PC-9 (cell line): Measurements from ENCODE around the gene ARHGAP22. TPM values are rescaled to one million over a fixed set of nuclear protein-coding genes. Genes with fewer than 3 reads are reported as not detected.

Experiments used
- BruUV-seq: library from RNA; stranded (reverse); fragments of 400-500 nt; replicated peaks from 2 replicates; lab custom pipeline; 2021; lab: Mats Ljungman, UMichigan
- CTCF ChIA-PET: fragments of 300-600 bp; sonication (Branson Sonifier 250); formaldehyde crosslinking; loops from one replicate; lab custom pipeline; 2022; ENCODE audit warnings: antibody characterized with exemption; lab: Charles Lee
- POLR2A ChIA-PET: fragments of 300-600 bp; sonication (Branson Sonifier 250); formaldehyde crosslinking; loops from one replicate; lab custom pipeline; 2022; ENCODE audit warnings: antibody characterized with exemption; ENCODE audit not compliant: unreplicated experiment; lab: Charles Lee
- DNase-seq, 2 experiments: peaks; one replicate each; pipeline versions ENCODE4 v3.0.0 to v3.0.0-alpha.2; 2015 to 2022; ENCODE audit warnings: mixed read lengths in 1 of 2
- H2AFZ ChIP-seq: fragments of 200-600 bp; sonication (generic); 2 replicates; pipeline ENCODE4 v1.8.1; 2017; ENCODE audit warnings: antibody characterized with exemption
- H3F3A ChIP-seq: fragments of 200-600 bp; sonication (generic); 2 replicates; pipeline ENCODE4 v1.8.1; 2017; ENCODE audit warnings: antibody characterized with exemption, mild to moderate bottlenecking, low read depth; ENCODE audit not compliant: insufficient read depth
- H3K27ac ChIP-seq: fragments of 200-600 bp; sonication (generic); 2 replicates; pipeline ENCODE4 v1.6.1; 2016; ENCODE audit warnings: mixed run types
- H3K27me3 ChIP-seq: fragments of 200-600 bp; sonication (generic); 2 replicates; pipeline ENCODE4 v1.6.1; 2016; ENCODE audit warnings: low read depth, mixed run types; ENCODE audit not compliant: insufficient read depth
- H3K36me3 ChIP-seq: fragments of 200-600 bp; sonication (generic); 2 replicates; pipeline ENCODE4 v1.6.1; 2016; ENCODE audit warnings: low read depth, mixed run types
- H3K4me1 ChIP-seq: fragments of 200-600 bp; sonication (generic); replicated peaks from 2 replicates; pipeline ENCODE4 v1.6.1; 2016; ENCODE audit warnings: mixed run types; ENCODE audit not compliant: insufficient read depth
- H3K4me2 ChIP-seq: fragments of 200-600 bp; sonication (generic); 2 replicates; pipeline ENCODE4 v1.6.1; 2017; ENCODE audit warnings: mixed run types
- H3K4me3 ChIP-seq: fragments of 200-600 bp; sonication (generic); 2 replicates; pipeline ENCODE4 v1.6.1; 2016; ENCODE audit warnings: mixed run types
- H3K79me2 ChIP-seq: fragments of 200-600 bp; sonication (generic); 2 replicates; pipeline ENCODE4 v1.6.1; 2017; ENCODE audit warnings: low read depth, mixed run types
- H3K9me2 ChIP-seq: fragments of 200-600 bp; sonication (generic); 2 replicates; pipeline ENCODE4 v1.8.1; 2017; ENCODE audit warnings: mild to moderate bottlenecking; ENCODE audit not compliant: insufficient read depth
- H3K9me3 ChIP-seq: fragments of 200-600 bp; sonication (generic); 2 replicates; pipeline ENCODE4 v1.8.1; 2016; ENCODE audit warnings: low read depth; ENCODE audit not compliant: insufficient read depth
- H4K20me1 ChIP-seq: fragments of 200-600 bp; sonication (generic); 2 replicates; pipeline ENCODE4 v1.8.1; 2017; ENCODE audit not compliant: insufficient read depth
- EZH2 ChIP-seq: fragments of 200-600 bp; sonication (generic); IDR thresholded peaks from 2 replicates; pipeline ENCODE4 v1.8.0; 2017; ENCODE audit warnings: antibody characterized with exemption, low read depth
- intact Hi-C: fragments of 100-400 bp; cut with micrococcal nuclease; formaldehyde crosslinking; loops from one replicate; pipeline ENCODE4 v1.10.0; 2022; ENCODE audit not compliant: unreplicated experiment
- total RNA-seq: library from RNA; stranded (reverse); gene quantifications from 2 replicates; pipeline ENCODE4 v1.2.3, GENCODE V29; 2021
- TF ChIP-seq, protein P1 (sequence below): fragments of 200-600 bp; sonication (generic); conservative IDR thresholded peaks from 2 replicates; pipeline ENCODE4 v1.6.1; 2017; ENCODE audit warnings: mixed run types, antibody characterized with exemption, mild to moderate bottlenecking, moderate library complexity

ARHGAP22 gene
- total RNA-seq, 1 experiment from 2014 or later = 4.0 TPM

DNA sequence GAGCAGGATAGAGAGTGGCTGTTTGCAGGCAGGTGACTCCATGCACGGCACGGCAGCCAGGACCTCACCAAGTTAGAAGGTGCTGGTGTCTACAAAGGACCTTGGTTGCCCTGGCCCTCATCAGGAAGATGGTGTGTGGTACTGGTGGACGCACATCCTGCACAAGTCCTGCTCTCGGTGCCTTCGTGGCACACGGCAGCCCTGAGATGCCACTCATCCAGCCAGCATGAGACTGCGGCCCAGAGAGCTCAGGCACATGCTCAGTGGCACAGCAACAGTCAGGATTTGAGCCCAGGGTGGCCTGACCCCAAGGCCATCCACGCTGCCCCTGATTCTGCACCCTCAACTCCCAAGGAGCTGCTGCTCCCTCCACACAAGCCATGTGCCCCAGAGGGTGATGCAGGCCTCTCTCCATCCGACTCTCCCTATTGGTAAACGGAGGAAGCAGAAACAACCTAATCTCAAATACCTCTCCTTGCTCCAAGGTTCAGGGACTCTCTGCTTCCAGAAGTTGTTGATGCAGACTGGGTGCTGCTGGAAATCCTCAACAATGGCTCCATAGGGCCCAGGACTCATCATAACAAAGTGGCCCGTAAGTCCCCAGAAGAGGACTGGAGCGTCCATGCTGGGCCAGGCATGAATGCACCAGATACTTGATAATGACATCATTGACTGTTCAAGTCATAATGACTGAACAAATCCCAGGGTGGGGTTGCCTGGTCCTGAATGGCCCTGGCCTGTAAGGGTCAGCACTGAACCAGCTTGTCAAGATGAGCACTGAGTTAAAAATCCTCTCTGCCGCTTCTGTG, 93.6 kb downstream of the ARHGAP22 start:
- BruUV-seq = no TSS peak
- Histone ChIP-seq H3K4me2 (no peak overlapping the region), H3F3A (no peaks in the 10 kb centered on the region), H3K79me2 (no peaks in the 10 kb centered on the region), H3K4me1 (peaks cover 4% of the 10 kb centered on the region; the same call in 1 of the 2 replicates), H3K27me3 (no peaks in the 10 kb centered on the region), H3K27ac (no peak overlapping the region), H3K9me2 (no peaks in the 10 kb centered on the region; the same call in 1 of the 2 replicates), H4K20me1 (no peaks in the 10 kb centered on the region), H3K9me3 (no peaks in the 10 kb centered on the region; the same call in 1 of the 2 replicates), H3K36me3 (no peaks in the 10 kb centered on the region), H3K4me3 (no peak overlapping the region), H2AFZ (no peak overlapping the region)
- TF ChIP-seq, protein P1, sequence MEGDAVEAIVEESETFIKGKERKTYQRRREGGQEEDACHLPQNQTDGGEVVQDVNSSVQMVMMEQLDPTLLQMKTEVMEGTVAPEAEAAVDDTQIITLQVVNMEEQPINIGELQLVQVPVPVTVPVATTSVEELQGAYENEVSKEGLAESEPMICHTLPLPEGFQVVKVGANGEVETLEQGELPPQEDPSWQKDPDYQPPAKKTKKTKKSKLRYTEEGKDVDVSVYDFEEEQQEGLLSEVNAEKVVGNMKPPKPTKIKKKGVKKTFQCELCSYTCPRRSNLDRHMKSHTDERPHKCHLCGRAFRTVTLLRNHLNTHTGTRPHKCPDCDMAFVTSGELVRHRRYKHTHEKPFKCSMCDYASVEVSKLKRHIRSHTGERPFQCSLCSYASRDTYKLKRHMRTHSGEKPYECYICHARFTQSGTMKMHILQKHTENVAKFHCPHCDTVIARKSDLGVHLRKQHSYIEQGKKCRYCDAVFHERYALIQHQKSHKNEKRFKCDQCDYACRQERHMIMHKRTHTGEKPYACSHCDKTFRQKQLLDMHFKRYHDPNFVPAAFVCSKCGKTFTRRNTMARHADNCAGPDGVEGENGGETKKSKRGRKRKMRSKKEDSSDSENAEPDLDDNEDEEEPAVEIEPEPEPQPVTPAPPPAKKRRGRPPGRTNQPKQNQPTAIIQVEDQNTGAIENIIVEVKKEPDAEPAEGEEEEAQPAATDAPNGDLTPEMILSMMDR = no peak
- TF ChIP-seq EZH2 = no peak
- CTCF ChIA-PET = no interaction called here
- DNase-seq = no peak
- POLR2A ChIA-PET = no interaction called here
- intact Hi-C loops = no loop called here

DNA sequence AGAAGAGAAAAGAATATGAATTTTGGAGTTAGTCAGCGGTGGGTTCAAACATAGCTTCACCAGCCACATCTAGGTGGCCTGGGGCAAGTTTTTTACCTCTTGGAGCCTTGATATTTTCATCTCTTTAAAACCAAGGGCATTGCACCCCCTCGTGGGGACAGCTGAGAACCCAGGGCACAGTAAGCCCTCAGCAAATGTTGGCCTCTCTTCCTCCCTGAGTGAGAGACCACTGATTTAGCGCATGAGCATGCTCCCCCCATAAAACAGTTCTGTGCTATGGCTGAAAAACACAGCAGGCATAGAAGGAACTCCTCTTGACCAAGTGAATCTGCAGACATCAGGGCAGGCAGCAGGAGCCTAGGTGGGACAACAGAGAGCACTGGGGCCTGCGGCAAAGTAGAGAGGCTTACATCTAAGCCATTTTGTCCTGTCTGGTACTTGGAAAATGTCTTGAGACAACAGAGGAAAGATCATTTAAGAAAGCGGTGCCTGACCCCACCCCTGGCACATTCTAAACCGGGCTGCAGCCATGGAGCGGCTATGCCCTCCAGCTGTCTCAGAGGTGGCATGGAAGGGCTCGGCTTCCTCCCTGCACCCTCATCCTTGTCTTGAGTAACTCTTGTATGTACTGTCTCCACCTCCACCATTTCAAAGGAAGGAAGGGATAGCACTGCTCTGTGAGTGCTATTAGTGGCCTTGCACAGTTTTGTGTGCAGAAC, 94.7 kb downstream of the ARHGAP22 start:
- Histone ChIP-seq H3F3A (no peaks in the 10 kb centered on the region), H3K27ac (no peak overlapping the region), H4K20me1 (no peaks in the 10 kb centered on the region), H3K27me3 (no peaks in the 10 kb centered on the region), H3K4me3 (no peak overlapping the region), H3K4me2 (no peak overlapping the region), H3K36me3 (no peaks in the 10 kb centered on the region), H3K79me2 (no peaks in the 10 kb centered on the region), H3K9me3 (no peaks in the 10 kb centered on the region; the same call in 1 of the 2 replicates), H3K4me1 (peaks cover 4% of the 10 kb centered on the region; the same call in 1 of the 2 replicates), H2AFZ (no peak overlapping the region), H3K9me2 (no peaks in the 10 kb centered on the region)
- POLR2A ChIA-PET = no interaction called here
- CTCF ChIA-PET = no interaction called here
- peak in 1 of 2 experiments; percentile 22 for DNase-seq
- no peak for TF ChIP-seq EZH2
- TF ChIP-seq, protein P1 = peak; percentile 57
- intact Hi-C loops = loop anchor here (10.0 kb wide), 1 partner anchor 295 kb away; no protein-coding TSS in a partner anchor
- no TSS peak for BruUV-seq

DNA sequence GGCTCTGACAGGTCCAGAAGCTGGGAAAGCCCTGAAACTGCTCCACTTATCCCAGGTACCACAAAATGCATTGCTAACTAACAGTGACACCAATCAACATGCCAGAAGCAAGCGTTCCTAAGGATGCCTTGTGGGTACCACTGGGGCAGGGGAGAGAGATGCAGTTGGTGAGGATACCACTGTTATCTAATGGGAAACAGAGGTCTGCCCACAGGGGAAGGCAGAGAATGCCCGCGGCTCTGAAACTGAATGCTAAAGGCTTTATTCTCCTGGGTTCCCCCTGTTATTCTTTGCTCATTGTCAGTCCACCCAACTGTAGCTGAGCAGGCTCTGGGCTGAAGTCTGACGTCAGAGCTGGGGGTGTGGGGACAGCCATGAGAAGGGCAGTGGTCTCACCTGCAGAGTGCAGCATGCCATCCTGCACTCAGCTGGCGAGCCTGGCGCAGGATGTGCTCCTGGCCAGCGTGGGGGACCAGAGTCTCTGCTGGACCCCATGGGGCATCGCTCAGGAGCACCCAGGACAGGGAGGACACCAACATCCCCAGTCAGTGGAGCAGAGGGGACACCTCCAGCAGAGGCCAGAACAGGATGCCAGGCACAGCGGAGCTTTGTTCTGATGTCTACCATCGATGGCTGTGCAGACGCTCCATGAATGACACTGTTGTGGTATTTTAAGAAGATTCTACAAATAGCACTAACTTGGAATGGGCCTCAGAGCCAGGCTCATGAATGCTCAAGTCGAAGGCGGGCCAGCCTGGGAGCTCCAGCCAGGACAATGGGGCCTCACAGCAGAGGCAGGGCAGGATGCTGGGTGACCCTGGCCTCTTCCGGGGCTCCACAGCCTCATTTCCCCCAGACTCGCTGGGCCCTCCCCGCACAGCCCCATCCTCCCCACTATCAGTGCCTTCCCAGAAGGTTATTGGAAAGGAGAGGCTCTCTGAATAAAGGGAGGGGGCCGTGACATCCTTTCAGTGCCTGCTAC, 95.8 kb downstream of the ARHGAP22 start:
- no peaks in the 10 kb centered on the region for H4K20me1 ChIP-seq
- intact Hi-C loops = loop anchor here (1.0 to 10.0 kb wide), 2 partner anchors 146 to 294 kb away; no protein-coding TSS in a partner anchor

More for the DNA sequence above, 95.8 kb downstream of the ARHGAP22 start:
- TF ChIP-seq EZH2 = no peak
- TF ChIP-seq, protein P1 = no peak
- no peaks in the 10 kb centered on the region for H3K79me2 ChIP-seq
- H3K27ac ChIP-seq = no peak overlapping the region
- H3K4me3 ChIP-seq = no peak overlapping the region
- no peak for DNase-seq
- ChIA-PET POLR2A (no interaction called here), CTCF (no interaction called here)
- no peaks in the 10 kb centered on the region for H3F3A ChIP-seq
- no peak overlapping the region for H2AFZ ChIP-seq
- H3K4me2 ChIP-seq = no peak overlapping the region
- H3K36me3 ChIP-seq = no peaks in the 10 kb centered on the region
- no peaks in the 10 kb centered on the region for H3K9me2 ChIP-seq
- no peaks in the 10 kb centered on the region for H3K27me3 ChIP-seq
- no TSS peak for BruUV-seq
- peaks cover 4% of the 10 kb centered on the region; the same call in 1 of the 2 replicates for H3K4me1 ChIP-seq
- H3K9me3 ChIP-seq = no peaks in the 10 kb centered on the region
